ENCODE measurements around the gene TXNDC16.

- TF ChIP-seq CTCF (IDR thresholded peaks at IDR 0.05; ENCODE audit: low read depth, low read length, poor library complexity, severe bottlenecking): no peak
- no peak for TF ChIP-seq EZH2phosphoT487 (IDR thresholded peaks at IDR 0.05; ENCODE audit: borderline replicate concordance, low read length)
Observed at GRCh38 chr14:52413729-52414408, 138.4 kb downstream of the TXNDC16 start.

Data from DOHH2 (cell line).